WI38 (cell line): ENCODE data around the gene CHMP2A.

ENCODE experiments used
- H3K4me3 ChIP-seq: 2 replicates; pipeline ENCODE4 v1.5.1; 2011; ENCODE audit warnings: low read depth, mild to moderate bottlenecking, control low read depth, low read length
- TF ChIP-seq, protein P1 (sequence below): IDR thresholded peaks from 2 replicates; pipeline ENCODE4 v1.5.1; 2012; ENCODE audit warnings: low read depth, mild to moderate bottlenecking, control low read depth, low read length

CHMP2A gene

DNA sequence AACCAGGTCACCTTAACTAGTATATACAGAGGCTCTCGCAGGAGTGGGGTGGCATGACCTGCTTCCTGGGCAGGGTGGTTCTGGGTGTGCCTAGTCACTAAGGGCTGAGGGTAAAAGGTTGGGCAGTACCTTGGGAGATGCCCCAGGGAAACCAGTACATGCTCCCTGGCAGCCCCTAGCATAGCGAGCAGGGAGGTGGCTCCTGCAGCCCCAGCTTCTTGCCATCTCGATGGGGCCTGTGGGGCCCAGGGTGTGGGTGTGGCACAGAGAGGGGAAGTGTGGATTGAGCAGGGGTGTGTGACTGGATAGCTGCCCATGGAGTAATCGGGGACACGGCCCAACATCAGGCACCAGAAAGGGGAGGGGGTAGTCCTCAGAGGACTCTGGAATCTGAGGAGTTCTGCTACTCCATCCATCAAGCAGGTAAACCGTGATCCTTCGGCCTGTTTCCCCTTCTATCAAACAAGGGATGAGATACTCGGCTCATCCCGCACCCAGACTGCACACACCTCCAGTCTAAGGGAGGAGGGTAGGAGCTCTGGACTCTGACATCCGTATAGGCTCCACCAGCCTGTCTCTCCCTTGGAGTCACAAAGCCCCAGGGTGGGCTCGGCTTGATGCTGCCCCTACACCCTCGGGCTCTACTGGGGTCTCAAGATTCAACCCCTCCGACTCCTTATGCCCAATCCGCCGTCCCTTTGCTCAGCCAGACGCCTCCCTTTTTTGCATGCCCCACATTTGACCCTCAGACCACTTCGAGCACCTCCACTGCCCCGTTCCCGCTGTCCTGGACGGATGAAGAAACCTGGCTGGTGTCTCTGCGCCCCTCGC lies 36.4 kb downstream of the CHMP2A start:
- peak overlapping the region; percentile 84 for H3K4me3 ChIP-seq
- TF ChIP-seq, protein P1, sequence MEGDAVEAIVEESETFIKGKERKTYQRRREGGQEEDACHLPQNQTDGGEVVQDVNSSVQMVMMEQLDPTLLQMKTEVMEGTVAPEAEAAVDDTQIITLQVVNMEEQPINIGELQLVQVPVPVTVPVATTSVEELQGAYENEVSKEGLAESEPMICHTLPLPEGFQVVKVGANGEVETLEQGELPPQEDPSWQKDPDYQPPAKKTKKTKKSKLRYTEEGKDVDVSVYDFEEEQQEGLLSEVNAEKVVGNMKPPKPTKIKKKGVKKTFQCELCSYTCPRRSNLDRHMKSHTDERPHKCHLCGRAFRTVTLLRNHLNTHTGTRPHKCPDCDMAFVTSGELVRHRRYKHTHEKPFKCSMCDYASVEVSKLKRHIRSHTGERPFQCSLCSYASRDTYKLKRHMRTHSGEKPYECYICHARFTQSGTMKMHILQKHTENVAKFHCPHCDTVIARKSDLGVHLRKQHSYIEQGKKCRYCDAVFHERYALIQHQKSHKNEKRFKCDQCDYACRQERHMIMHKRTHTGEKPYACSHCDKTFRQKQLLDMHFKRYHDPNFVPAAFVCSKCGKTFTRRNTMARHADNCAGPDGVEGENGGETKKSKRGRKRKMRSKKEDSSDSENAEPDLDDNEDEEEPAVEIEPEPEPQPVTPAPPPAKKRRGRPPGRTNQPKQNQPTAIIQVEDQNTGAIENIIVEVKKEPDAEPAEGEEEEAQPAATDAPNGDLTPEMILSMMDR, result no peak; the same call in 1 of the 2 replicates

DNA sequence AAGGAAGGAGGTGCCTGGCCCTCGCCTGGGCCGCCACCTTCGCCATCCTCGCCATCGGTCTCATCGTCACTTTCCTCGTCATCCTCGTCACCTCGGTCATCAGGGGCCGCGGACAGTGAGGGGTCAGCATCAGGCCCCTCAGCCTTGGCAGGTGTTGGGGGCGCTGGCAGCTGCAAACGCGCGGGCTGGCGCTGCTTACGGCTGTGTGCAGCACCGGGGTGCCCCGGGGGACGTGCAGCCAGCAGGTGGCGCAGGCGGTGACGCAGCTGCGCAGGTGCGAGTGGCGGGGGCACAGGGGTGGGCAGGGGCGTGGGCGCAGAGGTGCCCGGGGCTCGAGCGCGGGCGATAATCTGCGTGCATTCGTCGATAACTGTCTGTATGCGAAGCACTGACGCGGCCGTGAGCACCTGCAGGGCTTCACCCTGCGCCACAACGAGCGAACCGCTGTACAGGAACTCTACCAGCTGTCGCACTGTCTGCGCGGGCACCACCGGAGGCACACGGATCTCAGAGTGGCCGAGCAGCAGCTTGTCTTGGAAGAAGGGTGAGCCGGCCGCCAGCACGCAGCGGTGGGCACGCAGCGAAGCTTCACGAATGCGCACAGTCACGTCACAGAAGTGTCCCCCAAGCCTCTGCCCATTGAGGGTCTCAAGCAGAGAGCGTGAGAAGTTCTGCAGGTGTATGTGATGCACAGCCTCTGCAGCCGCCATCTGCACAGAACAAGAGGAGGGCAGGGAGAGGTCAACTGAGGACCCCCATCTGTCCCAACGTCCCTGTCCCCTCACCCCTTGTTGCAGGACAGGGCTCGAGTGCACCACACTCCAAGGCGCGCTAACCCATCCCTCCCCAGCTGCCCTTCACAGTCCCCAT lies 37.7 kb downstream of the CHMP2A start:
- no peak overlapping the region for H3K4me3 ChIP-seq
- TF ChIP-seq, protein P1, result no peak

GRCh38 chr19:58516246-58516836 lies 38.6 kb downstream of the CHMP2A start:
- TF ChIP-seq, protein P1, result no peak
- no peak overlapping the region for H3K4me3 ChIP-seq

GRCh38 chr19:58515259-58515658 lies 39.6 kb downstream of the CHMP2A start:
- TF ChIP-seq, protein P1, result no peak
- no peak overlapping the region for H3K4me3 ChIP-seq

- no peak overlapping the region; the same call in 1 of the 2 replicates for H3K4me3 ChIP-seq
- TF ChIP-seq, protein P1, result no peak
Observed at GRCh38 chr19:58514564-58515022, 40.3 kb downstream of the CHMP2A start.

- TF ChIP-seq, protein P1, result peak; percentile 55
- no peak overlapping the region; the same call in 1 of the 2 replicates for H3K4me3 ChIP-seq
Observed at GRCh38 chr19:58513694-58514563, 41.0 kb downstream of the CHMP2A start.
